SK-N-SH treated with all-trans-retinoic acid at 6 μM for 48 hours (cell line): ENCODE measurements around the gene CDR2L.
A peak's percentile ranks its signal among the peaks of the same experiment; 100 is the strongest.

Experiments used
- ATAC-seq: fragments of 200-7000 bp; cut with Tn5 transposase; 3 replicates; pipeline ENCODE4 v1.9.1; 2020; ENCODE audit warnings: mild to moderate bottlenecking, moderate library complexity
- BACH2 ChIP-seq: fragments of 250-450 bp; sonication (Bioruptor Pico); IDR thresholded peaks from 2 replicates; pipeline ENCODE4 v1.9.0; 2021; ENCODE audit warnings: mild to moderate bottlenecking, borderline replicate concordance
- CSDC2 ChIP-seq: fragments of 250-450 bp; sonication (Bioruptor Pico); IDR thresholded peaks from 2 replicates; pipeline ENCODE4 v1.5.0; 2020; ENCODE audit warnings: mild to moderate bottlenecking, moderate library complexity
- ESRRG ChIP-seq: fragments of 250-450 bp; sonication (Bioruptor Pico); IDR thresholded peaks from 2 replicates; pipeline ENCODE4 v1.6.1; 2021; ENCODE audit warnings: mild to moderate bottlenecking
- GLIS3 ChIP-seq: fragments of 250-450 bp; sonication (Bioruptor Pico); IDR thresholded peaks from 2 replicates; pipeline ENCODE4 v1.5.0; 2020; ENCODE audit warnings: mild to moderate bottlenecking, moderate library complexity
- OSR1 ChIP-seq: fragments of 250-450 bp; sonication (Bioruptor Pico); IDR thresholded peaks from 2 replicates; pipeline ENCODE4 v1.8.0; 2022; ENCODE audit warnings: moderate library complexity, mild to moderate bottlenecking, inconsistent platforms
- PPARA ChIP-seq: fragments of 250-450 bp; sonication (Bioruptor Pico); IDR thresholded peaks from 2 replicates; pipeline ENCODE4 v1.5.0; 2020; ENCODE audit warnings: mild to moderate bottlenecking, borderline replicate concordance
- RARB ChIP-seq: fragments of 250-450 bp; sonication (Bioruptor Pico); IDR thresholded peaks from 2 replicates; pipeline ENCODE4 v1.8.0; 2021; ENCODE audit warnings: mild to moderate bottlenecking, moderate library complexity
- TCF4 ChIP-seq: fragments of 250-450 bp; sonication (Bioruptor Pico); IDR thresholded peaks from 2 replicates; pipeline ENCODE4 v1.8.0; 2021; ENCODE audit warnings: mild to moderate bottlenecking, moderate library complexity, borderline replicate concordance
- TOX ChIP-seq: fragments of 250-450 bp; sonication (Bioruptor Pico); IDR thresholded peaks from 2 replicates; pipeline ENCODE4 v1.8.0; 2021; ENCODE audit warnings: mild to moderate bottlenecking, moderate library complexity, borderline replicate concordance
- ZC3H10 ChIP-seq: fragments of 250-450 bp; sonication (Bioruptor Pico); IDR thresholded peaks from 2 replicates; pipeline ENCODE4 v1.5.1; 2021; ENCODE audit warnings: mild to moderate bottlenecking, moderate library complexity
- ZFP3 ChIP-seq: fragments of 250-450 bp; sonication (Bioruptor Pico); IDR thresholded peaks from 2 replicates; pipeline ENCODE4 v1.5.0; 2020; ENCODE audit warnings: mild to moderate bottlenecking, moderate library complexity
- ZFP30 ChIP-seq: fragments of 450-650 bp; formaldehyde crosslinking; IDR thresholded peaks from 2 replicates; pipeline ENCODE4 v1.5.0; 2022; ENCODE audit warnings: mild to moderate bottlenecking, moderate library complexity
- ZNF565 ChIP-seq: fragments of 450-650 bp; formaldehyde crosslinking; conservative IDR thresholded peaks from 2 replicates; pipeline ENCODE4 v1.5.0; 2020; ENCODE audit warnings: low read depth, mild to moderate bottlenecking, moderate library complexity
- ZNF8 ChIP-seq: fragments of 450-650 bp; formaldehyde crosslinking; IDR thresholded peaks from 2 replicates; pipeline ENCODE4 v1.5.0; 2020; ENCODE audit warnings: mild to moderate bottlenecking, moderate library complexity
- TF ChIP-seq, protein P1 (sequence below): fragments of 250-450 bp; sonication (Bioruptor Pico); IDR thresholded peaks from 2 replicates; pipeline ENCODE4 v1.5.1; 2021; ENCODE audit warnings: mild to moderate bottlenecking, moderate library complexity
- TF ChIP-seq, protein P2 (sequence below): fragments of 250-450 bp; sonication (Bioruptor Pico); IDR thresholded peaks from 2 replicates; pipeline ENCODE4 v1.8.0; 2021; ENCODE audit warnings: low read depth, mild to moderate bottlenecking, moderate library complexity, borderline replicate concordance
- TF ChIP-seq, protein P3 (sequence below): fragments of 250-450 bp; sonication (Bioruptor Pico); IDR thresholded peaks from 2 replicates; pipeline ENCODE4 v1.5.1; 2020; ENCODE audit warnings: low read depth, mild to moderate bottlenecking, moderate library complexity
- TF ChIP-seq, protein P4 (sequence below): fragments of 250-450 bp; sonication (Bioruptor Pico); IDR thresholded peaks from 2 replicates; pipeline ENCODE4 v1.5.0; 2020; ENCODE audit warnings: mild to moderate bottlenecking, moderate library complexity

The CDR2L gene

DNA sequence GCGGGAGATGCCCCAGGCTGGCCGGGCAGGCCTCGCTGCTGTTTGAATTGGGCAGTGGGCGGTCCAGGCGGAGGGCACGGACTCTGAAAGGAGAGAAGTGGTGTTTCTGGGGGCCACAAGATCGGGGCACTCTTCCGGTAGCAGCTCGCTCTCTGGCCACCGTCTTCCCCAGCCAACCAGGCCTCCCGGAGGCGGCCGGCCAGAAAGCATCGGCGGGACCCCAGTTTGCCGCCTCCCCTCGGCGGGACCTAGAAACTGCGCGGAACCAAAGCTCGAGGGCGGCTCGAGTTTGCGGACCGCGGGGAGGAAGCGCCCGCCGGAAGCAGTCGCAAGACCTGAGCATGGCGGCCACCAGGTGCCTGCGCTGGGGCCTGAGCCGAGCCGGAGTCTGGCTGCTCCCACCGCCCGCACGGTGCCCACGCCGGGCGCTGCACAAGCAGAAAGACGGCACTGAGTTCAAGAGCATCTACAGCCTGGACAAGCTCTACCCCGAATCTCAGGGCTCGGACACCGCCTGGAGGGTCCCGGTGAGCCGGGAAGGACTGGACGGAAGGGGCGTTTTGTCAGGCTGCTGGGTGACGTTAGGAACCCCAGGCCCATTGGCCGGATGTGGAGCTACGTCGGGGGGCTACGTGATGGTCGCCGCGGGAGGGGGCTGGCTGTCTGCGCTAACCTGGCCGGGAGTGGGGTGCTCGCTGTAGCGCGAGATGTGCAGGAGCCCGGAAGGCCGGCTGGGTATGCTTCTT, 25.1 kb downstream of the CDR2L start, which contains the start of gene MRPL58 (continued):
- TF ChIP-seq CSDC2 (CRISPR knock-in tag) (peak; percentile 78; the same call in 1 of the 2 replicates), RARB (CRISPR knock-in tag) (no peak)

DNA sequence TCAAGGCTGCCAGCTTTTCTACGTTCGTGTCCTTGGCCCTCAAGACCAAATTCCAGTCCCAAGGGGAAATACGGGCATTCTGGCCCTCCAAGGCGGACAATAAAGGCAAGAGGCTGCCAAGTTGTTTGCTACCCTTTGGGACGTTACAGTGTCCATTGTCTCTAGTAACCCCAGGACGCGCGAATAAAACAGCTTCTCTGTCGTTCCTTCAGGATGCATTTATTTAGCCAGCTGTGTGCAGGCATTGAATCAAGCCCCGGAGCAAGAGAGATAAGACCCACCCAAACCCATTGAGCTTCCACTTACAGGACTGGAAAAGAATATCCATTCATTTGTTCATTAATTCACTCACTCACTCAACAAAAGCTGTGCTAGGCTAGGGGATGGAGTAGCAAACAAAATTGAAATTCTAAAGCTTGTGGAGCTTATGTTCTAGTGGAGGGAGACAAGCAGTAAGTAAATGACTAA, 25.7 kb downstream of the CDR2L start:
- TF ChIP-seq ESRRG (CRISPR knock-in tag) (0 out of 2 replicates have a peak, but pooled peaks have one; percentile 29), ZNF8 (CRISPR knock-in tag) (no peak)
- peak; percentile 6 for ATAC-seq

DNA sequence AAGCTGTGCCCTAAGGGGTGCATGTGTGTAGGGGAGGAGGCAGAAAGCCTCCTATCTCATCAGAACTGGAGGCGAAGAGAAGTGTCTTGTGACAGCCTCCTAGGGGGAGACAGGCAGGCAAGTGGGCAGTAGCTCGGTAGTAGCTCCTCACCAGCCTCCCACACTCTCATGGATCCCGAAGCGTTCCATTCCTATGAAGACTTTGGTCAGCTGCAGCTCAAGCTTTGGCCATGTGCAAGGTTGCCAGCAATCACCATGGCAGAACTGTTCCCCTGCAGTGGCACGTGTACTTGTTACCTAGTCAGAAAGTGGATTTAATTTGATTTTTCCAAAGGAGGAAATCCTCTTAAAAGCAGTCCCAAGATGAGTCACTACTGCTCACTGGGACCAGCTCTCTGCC, 31.7 kb downstream of the CDR2L start:
- TF ChIP-seq ZC3H10 (no peak), OSR1 (CRISPR knock-in tag) (no peak), ZFP3 (no peak), PPARA (CRISPR knock-in tag) (no peak), ZNF8 (CRISPR knock-in tag) (no peak), CSDC2 (CRISPR knock-in tag) (no peak)
- TF ChIP-seq, protein P1, sequence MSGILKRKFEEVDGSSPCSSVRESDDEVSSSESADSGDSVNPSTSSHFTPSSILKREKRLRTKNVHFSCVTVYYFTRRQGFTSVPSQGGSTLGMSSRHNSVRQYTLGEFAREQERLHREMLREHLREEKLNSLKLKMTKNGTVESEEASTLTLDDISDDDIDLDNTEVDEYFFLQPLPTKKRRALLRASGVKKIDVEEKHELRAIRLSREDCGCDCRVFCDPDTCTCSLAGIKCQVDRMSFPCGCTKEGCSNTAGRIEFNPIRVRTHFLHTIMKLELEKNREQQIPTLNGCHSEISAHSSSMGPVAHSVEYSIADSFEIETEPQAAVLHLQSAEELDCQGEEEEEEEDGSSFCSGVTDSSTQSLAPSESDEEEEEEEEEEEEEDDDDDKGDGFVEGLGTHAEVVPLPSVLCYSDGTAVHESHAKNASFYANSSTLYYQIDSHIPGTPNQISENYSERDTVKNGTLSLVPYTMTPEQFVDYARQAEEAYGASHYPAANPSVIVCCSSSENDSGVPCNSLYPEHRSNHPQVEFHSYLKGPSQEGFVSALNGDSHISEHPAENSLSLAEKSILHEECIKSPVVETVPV = no peak
- TF ChIP-seq, protein P2, sequence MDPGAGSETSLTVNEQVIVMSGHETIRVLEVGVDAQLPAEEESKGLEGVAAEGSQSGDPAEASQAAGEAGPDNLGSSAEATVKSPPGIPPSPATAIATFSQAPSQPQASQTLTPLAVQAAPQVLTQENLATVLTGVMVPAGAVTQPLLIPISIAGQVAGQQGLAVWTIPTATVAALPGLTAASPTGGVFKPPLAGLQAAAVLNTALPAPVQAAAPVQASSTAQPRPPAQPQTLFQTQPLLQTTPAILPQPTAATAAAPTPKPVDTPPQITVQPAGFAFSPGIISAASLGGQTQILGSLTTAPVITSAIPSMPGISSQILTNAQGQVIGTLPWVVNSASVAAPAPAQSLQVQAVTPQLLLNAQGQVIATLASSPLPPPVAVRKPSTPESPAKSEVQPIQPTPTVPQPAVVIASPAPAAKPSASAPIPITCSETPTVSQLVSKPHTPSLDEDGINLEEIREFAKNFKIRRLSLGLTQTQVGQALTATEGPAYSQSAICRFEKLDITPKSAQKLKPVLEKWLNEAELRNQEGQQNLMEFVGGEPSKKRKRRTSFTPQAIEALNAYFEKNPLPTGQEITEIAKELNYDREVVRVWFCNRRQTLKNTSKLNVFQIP (CRISPR knock-in tag) = no peak
- TF ChIP-seq, protein P3, sequence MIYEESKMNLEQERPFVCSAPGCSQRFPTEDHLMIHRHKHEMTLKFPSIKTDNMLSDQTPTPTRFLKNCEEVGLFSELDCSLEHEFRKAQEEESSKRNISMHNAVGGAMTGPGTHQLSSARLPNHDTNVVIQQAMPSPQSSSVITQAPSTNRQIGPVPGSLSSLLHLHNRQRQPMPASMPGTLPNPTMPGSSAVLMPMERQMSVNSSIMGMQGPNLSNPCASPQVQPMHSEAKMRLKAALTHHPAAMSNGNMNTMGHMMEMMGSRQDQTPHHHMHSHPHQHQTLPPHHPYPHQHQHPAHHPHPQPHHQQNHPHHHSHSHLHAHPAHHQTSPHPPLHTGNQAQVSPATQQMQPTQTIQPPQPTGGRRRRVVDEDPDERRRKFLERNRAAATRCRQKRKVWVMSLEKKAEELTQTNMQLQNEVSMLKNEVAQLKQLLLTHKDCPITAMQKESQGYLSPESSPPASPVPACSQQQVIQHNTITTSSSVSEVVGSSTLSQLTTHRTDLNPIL (CRISPR knock-in tag) = no peak
- ATAC-seq = no peak

DNA sequence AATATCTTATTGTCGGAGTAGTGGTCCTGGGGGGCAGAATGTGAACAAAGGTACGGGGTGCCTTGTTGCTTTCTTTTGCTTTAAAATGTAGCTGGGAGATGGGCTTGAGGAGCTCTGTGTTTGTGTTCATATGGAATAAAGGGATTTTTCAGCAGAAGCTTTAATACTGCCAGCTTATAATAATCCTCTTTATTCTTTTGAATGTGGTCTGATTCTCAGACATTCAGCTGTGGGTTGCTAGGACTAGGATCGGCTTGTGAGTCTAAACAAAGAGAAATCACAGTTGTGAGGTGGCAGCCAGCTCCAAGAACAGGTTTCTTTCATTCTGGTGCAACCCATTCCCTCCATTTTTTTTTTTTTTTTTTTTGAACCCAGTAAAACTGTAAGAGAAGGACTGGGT, 32.3 kb downstream of the CDR2L start:
- ATAC-seq = no peak
- TF ChIP-seq ZFP30 (CRISPR knock-in tag) (no peak), ZNF565 (CRISPR knock-in tag) (no peak), CSDC2 (CRISPR knock-in tag) (no peak), ZC3H10 (no peak), BACH2 (CRISPR knock-in tag) (no peak), ESRRG (CRISPR knock-in tag) (no peak), TCF4 (CRISPR knock-in tag) (no peak), TOX (CRISPR knock-in tag) (no peak), GLIS3 (CRISPR knock-in tag) (no peak), ZNF8 (CRISPR knock-in tag) (no peak)
- TF ChIP-seq, protein P1 = no peak
- TF ChIP-seq, protein P2 (CRISPR knock-in tag) = no peak
- TF ChIP-seq, protein P4, sequence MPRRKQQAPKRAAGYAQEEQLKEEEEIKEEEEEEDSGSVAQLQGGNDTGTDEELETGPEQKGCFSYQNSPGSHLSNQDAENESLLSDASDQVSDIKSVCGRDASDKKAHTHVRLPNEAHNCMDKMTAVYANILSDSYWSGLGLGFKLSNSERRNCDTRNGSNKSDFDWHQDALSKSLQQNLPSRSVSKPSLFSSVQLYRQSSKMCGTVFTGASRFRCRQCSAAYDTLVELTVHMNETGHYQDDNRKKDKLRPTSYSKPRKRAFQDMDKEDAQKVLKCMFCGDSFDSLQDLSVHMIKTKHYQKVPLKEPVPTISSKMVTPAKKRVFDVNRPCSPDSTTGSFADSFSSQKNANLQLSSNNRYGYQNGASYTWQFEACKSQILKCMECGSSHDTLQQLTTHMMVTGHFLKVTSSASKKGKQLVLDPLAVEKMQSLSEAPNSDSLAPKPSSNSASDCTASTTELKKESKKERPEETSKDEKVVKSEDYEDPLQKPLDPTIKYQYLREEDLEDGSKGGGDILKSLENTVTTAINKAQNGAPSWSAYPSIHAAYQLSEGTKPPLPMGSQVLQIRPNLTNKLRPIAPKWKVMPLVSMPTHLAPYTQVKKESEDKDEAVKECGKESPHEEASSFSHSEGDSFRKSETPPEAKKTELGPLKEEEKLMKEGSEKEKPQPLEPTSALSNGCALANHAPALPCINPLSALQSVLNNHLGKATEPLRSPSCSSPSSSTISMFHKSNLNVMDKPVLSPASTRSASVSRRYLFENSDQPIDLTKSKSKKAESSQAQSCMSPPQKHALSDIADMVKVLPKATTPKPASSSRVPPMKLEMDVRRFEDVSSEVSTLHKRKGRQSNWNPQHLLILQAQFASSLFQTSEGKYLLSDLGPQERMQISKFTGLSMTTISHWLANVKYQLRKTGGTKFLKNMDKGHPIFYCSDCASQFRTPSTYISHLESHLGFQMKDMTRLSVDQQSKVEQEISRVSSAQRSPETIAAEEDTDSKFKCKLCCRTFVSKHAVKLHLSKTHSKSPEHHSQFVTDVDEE (CRISPR knock-in tag) = no peak
